HG03135 (cell line): ENCODE data around the gene HSD3B2.
"Not testable (repeated sequence)": the region's sequence is repeated elsewhere in the genome, so short reads cannot be mapped to it uniquely, and the experiment has no call there.

Experiments used
- ATAC-seq: cut with Tn5 transposase; IDR thresholded peaks from one replicate; pipeline ENCODE4 v1.9.1; 2021; ENCODE audit warnings: mild to moderate bottlenecking, moderate library complexity; ENCODE audit not compliant: unreplicated experiment

The HSD3B2 gene

DNA sequence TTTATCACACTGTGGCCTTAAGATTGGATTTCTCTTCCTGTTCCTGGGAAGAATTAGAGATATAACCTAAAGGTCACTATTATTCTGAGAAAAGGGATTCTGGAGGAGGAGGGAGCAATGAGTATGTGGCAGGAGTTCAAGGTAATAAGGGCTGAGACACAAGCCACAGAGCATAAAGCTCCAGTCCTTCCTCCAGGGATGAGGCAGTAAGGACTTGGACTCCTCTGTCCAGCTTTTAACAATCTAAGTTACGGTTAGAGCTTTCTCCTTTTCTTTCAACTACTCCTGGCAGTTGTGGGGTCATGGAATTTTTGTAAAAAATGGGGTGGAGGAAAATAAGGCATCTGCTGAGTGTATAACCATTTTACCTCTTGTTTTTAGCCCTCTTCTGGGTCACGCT lies at the start of gene HSD3B2:
Gene HSD3B2, plus strand, starts transcription at position 201 of the 400 bp plus-strand sequence. CDS start 270 bp downstream, outside the sequence.
- no peak for ATAC-seq

DNA sequence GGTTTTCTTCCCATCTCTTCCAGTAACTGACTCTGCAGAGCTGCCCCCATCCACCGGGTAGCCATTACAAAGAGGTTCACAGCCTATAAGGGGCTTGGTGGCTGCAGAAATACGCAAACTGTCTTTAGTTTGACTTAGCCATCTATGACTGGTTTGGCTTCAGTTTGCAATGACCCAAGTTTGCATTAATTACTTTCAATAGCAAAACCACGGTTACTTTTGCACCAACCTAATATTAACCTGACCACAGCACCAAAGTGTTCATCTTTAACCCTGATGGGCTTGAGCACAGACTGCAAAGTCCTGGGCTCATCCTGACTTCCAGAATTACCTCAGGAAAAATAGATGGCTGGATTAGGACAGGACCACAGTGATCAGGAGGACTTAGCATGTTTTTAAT lies 48.5 kb upstream of the HSD3B2 start:
- peak; percentile 69 for ATAC-seq

GRCh38 chr1:119367432-119368124 lies 47.4 kb upstream of the HSD3B2 start:
- no peak for ATAC-seq

DNA sequence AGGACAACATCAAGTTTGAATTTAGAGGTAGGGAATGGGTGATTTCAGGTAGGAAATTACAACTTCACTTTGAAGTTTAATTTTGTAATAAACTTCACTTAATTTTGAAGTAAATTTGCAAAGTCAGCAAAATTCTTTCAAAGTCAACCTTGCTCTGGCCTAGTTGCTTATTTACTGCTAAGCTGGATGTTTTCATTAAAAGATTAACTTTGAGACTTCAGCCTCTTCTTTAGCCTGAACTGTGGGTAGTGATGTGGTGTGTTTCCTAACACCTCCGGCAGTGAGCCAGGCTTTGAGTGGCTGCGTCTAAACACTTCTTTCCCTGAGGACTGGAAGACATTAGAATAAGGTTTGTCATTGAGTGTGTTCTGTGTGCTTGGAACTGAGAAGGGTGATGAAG lies 46.4 kb upstream of the HSD3B2 start, which contains the start of gene HAO2:
Gene HAO2, plus strand, starts transcription at position 232 of the 400 bp plus-strand sequence. CDS start 12,301 bp downstream, outside the sequence.
- no peak for ATAC-seq

DNA sequence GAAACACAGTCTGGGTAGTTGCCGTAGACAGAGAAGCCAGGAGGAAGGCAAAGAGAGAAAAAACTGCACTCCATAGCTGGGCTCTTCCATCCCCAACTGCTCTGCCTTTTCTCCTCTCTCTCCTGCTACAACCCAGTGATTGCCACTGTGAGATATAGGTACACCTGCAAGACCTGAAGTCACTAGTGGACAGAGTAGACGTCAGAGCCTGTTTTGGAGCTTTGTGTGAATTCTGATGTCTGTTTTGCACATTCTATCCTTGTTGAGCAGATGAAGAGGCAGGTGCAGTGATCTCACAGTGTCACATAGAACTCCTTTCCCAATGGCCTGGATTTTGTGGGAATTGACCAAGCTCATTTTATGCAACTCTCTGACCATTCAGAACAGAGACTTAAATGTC lies 44.2 kb upstream of the HSD3B2 start:
- ATAC-seq: no peak

DNA sequence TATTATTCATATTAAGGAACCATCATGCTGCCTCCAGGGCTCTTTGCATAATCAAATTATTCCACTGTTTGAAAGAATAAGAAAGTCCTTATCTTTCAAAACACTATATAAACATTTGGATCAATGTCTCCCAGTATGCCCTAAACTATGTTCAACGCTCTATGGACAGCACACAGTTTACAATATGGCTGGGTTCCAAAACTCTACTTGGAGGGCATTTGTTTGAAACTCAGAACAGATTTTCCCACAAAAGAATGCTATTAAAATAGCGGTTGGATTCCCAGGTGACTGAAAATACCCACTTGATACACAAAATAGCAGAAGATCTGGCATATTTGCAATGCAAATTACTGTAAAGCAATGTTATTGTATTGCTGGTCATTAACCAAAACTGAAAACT lies 43.1 kb upstream of the HSD3B2 start:
- no peak for ATAC-seq

DNA sequence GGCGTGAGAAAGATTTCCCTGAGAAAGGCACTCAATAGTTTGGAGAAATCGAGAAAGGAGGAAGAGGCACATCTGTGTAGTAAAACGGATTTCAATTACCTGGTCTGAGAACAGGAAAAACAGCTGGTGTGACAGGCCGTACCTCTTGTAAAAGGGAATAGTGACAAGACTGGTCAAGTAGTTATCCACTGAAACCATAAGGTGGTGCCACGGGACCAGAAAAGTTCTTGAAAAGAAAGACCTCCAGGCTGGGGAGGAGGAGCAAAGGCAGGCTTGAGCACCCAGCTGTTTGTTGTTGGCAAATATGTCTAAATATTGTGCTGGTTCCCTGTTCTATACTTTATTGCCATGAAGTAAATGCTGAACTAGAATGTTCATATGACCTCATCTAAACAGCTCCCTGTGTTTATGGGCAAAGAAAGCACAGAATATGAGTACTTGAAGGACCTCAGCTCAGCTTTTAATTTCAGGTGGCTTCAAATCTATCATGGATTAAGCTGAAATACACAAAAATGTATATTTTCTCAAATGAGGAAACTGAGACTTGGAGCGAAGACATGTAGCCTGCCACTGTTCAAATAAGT lies 42.4 kb upstream of the HSD3B2 start:
- ATAC-seq: peak; percentile 57

GRCh38 chr1:119373465-119373864 lies 41.5 kb upstream of the HSD3B2 start:
- ATAC-seq: no peak

DNA sequence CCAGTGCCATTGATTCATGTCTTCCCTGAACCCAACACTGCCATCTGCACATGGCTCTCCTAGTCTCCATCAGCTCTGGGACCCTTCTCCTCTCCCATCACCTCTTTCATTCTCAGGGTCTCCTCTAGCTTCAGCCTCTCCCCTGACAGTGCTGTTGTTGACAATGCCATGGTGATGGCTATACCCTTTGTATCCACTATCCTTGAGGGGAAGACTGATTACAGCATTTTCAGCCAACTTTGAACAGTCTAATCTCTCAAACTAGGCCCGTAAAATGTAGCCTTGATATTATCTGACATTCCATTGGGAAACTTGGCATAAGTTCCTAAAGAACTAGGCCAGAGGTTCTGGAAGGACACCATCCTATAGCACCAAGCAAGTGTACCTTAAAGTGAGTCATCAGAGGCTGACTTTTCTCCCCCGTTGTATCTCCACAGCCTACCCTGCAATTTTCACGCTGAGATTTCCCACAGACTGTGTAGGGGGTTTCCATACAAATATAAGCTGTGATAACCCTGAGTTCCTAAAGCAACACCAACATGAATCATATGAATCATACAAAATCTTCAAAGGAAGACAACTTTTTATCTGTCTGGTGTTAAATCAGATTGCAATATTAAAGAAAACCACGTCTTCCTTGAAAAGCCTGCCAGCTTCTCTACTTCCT lies 40.6 kb upstream of the HSD3B2 start:
- no peak for ATAC-seq

- peak; percentile 51 for ATAC-seq
Measured at GRCh38 chr1:119375366-119375765, 39.6 kb upstream of the HSD3B2 start.

GRCh38 chr1:119376594-119376993 lies 38.4 kb upstream of the HSD3B2 start:
- no peak for ATAC-seq

DNA sequence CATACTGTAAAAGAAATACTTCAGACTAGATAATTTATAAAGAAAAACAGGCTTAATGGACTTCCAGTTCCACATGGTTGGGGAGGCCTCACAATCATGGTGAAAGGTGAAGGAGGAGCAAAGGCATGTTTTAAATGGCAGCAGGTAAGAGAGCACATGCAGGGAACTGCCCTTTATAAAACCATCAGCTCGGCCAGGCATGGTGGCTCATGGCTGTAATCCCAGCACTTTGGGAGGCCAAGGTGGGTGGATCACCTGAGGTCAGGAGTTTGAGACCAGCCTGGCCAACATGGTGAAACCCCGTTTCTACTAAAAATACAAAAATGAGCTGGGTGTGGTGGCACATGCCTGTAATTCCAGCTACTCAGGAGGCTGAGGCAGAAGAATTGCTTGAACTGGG lies 37.4 kb upstream of the HSD3B2 start:
- not testable (repeated sequence) for ATAC-seq

DNA sequence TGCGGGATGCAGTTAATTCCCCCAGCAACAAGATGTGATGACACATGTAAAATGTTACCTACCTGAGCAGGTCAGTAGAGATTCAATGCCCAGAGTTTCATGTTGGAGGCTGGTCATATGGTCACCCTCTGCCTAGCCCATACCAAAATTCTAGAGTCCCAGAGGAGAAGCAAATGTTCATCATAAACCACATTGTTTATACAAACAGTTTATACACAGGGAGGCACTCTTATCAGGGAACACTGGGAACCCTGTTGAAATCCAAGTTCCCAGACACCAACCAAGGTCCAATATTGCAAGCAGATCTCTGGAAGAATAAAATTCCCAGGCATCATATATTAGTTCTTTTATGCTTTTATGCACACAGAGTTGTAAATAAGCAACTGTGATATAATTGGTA lies 35.8 kb upstream of the HSD3B2 start:
- ATAC-seq: no peak

DNA sequence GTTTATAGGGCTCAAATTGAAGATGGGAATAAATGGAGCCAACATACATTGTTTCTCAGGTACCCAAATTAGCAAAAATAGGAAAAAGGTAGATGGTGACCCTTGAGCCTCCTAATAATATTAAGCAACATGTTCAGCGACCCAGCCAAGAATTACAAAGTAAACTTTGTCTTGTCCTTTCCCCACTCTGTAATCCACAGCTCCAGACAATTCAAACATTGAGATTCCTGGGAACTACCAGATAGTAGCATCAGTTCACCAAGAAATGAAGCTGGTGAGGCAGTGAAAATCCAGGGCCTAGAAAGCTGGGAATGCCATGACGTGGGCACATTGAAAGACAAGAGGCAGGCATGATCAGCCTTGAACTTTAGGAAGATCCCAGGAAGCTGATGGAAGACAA lies 34.6 kb upstream of the HSD3B2 start:
- ATAC-seq: no peak

DNA sequence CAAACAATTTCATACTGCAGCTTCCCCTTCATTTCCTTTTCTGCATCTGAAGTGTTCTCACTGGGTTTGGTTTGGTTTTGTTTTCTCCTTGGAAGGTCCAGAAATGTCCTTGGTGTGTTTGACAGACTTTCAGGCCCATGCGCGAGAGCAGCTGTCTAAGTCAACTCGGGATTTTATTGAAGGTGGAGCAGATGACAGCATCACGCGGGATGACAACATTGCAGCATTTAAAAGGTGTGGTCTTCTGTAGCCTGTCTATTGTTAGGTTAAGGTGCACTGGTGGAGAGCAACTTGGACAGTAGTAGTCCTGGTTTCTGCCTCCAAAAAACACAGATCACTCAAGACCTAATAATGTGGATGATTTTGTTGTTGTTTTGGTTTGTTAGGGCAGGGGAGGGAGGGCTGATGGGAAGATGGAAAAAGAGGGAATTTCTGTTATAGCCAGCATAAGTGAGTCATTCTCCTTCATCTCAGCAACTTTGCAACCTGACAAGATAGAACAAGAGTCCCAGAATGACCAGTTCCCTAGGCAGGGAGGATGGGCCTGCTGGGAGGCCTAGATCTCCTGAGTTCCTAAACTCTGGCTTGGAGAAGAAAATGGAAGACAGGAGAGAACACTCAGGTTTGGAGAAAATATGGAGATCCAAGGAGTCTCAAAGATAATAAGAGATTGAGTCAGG lies 33.8 kb upstream of the HSD3B2 start:
- ATAC-seq: no peak

GRCh38 chr1:119384591-119384990 lies 30.4 kb upstream of the HSD3B2 start:
- ATAC-seq: no peak

GRCh38 chr1:119385650-119386049 lies 29.3 kb upstream of the HSD3B2 start:
- no peak for ATAC-seq

DNA sequence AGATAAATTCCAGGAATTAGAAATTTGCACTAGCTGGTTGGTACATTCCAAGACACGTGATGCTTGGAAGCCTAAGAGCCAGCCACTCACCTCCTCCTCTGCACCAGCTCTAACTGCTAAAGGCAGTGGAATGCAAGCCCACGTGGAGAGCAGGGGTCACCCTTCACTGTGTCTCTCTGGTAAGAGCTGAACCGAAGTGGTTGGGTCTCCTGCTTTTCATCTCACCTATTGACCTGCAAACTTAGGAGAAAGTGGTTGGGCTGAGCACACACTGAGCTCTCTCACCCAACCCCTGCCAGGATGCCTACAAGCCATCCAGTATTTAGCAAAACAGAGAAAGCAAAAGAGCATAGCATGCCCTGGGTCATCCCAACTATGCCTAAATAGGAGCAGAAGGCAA lies 27.1 kb upstream of the HSD3B2 start:
- no peak for ATAC-seq

DNA sequence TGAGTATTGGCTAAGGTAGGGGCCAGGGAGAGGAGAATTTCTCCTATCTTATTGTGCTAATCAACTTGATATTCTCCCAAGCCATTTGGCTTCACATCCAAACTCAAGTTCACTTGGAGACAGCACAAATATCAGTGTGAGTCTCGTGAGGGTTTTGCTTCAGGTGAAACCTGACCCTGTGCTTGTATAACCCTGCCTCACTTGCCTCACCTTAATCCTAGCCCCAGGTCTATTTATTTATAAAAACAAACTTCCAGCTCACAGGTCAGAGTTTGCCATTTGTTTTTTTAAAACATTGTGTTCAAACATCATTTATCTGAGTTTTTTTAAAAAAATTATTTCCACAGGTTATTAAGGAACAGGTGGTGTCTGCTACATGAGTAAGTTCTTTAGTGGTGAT lies 26.5 kb upstream of the HSD3B2 start:
- no peak for ATAC-seq

DNA sequence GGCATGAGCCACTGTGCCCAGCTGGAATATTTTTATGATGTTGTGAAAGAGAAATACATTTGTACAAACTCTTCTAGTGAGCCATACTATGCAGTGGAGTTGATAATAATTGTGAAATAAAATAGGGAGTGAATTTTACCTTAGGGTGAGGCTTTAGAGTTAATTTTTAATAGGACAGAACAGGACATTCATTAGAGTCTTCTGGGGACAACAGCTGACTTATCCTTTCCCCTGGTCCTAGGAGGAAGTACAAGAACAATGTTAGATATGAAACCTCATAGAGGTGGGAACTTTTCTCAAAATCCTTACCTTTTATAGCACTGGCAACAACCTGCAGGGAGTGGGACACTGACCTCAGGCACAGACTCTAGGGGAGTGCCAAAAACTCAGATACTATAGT lies 24.4 kb upstream of the HSD3B2 start:
- ATAC-seq: no peak

GRCh38 chr1:119391749-119392148 lies 23.2 kb upstream of the HSD3B2 start:
- ATAC-seq: no peak

- ATAC-seq: no peak
Measured at GRCh38 chr1:119394085-119394484, 20.9 kb upstream of the HSD3B2 start.
